ENCODE measurements around the gene CAPN12. TPM values are rescaled to one million over a fixed set of nuclear protein-coding genes. Genes with fewer than 3 reads are reported as not detected.

The CAPN12 gene
- total and polyA plus RNA-seq, 2 experiments from 2014 or later: 19.1 to 20.5 TPM

DNA sequence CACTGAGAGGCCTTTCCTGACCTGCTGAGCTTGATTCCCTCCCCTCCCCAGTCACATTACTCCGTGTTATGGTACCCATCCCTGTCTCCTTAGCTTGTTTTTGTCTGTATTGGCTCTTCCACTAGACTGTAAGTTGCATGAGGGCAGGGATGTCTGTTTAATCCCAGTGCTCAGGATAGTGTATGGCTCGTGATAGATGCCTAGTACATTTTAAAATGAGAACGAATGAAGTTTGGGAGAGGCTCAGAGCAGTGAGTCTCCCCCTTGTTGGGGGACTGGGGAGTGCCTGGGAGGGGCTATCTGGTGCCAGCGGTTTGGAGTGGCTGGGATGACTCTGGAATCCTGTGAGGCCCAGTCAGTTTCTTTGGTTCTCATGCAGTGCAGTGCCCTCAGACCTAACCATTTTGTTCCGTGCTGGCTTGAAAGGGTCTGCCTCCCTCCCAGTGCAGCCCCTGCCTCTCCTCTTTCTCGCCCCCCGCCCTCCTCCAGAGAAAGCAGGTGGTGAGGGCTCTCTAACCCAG is 61.3 kb downstream of the CAPN12 start:
- TF ChIP-seq NANOG (IDR thresholded peaks at IDR 0.05; ENCODE audit: borderline replicate concordance) (no peak), EZH2 (IDR thresholded peaks at IDR 0.05; ENCODE audit: low read depth, unreplicated experiment) (no peak), CREB1 (CRISPR knock-in tag; IDR thresholded peaks at IDR 0.05; ENCODE audit: low read depth) (no peak), ZNF331 (CRISPR knock-in tag; IDR thresholded peaks at IDR 0.05; ENCODE audit: low read depth) (no peak), ZNF114 (CRISPR knock-in tag; IDR thresholded peaks at IDR 0.05) (no peak), EZH2phosphoT487 (IDR thresholded peaks at IDR 0.05; ENCODE audit: unreplicated experiment) (no peak), POLR2AphosphoS5 (IDR thresholded peaks at IDR 0.05; ENCODE audit: low read depth) (no peak)
- TF ChIP-seq, protein P1, sequence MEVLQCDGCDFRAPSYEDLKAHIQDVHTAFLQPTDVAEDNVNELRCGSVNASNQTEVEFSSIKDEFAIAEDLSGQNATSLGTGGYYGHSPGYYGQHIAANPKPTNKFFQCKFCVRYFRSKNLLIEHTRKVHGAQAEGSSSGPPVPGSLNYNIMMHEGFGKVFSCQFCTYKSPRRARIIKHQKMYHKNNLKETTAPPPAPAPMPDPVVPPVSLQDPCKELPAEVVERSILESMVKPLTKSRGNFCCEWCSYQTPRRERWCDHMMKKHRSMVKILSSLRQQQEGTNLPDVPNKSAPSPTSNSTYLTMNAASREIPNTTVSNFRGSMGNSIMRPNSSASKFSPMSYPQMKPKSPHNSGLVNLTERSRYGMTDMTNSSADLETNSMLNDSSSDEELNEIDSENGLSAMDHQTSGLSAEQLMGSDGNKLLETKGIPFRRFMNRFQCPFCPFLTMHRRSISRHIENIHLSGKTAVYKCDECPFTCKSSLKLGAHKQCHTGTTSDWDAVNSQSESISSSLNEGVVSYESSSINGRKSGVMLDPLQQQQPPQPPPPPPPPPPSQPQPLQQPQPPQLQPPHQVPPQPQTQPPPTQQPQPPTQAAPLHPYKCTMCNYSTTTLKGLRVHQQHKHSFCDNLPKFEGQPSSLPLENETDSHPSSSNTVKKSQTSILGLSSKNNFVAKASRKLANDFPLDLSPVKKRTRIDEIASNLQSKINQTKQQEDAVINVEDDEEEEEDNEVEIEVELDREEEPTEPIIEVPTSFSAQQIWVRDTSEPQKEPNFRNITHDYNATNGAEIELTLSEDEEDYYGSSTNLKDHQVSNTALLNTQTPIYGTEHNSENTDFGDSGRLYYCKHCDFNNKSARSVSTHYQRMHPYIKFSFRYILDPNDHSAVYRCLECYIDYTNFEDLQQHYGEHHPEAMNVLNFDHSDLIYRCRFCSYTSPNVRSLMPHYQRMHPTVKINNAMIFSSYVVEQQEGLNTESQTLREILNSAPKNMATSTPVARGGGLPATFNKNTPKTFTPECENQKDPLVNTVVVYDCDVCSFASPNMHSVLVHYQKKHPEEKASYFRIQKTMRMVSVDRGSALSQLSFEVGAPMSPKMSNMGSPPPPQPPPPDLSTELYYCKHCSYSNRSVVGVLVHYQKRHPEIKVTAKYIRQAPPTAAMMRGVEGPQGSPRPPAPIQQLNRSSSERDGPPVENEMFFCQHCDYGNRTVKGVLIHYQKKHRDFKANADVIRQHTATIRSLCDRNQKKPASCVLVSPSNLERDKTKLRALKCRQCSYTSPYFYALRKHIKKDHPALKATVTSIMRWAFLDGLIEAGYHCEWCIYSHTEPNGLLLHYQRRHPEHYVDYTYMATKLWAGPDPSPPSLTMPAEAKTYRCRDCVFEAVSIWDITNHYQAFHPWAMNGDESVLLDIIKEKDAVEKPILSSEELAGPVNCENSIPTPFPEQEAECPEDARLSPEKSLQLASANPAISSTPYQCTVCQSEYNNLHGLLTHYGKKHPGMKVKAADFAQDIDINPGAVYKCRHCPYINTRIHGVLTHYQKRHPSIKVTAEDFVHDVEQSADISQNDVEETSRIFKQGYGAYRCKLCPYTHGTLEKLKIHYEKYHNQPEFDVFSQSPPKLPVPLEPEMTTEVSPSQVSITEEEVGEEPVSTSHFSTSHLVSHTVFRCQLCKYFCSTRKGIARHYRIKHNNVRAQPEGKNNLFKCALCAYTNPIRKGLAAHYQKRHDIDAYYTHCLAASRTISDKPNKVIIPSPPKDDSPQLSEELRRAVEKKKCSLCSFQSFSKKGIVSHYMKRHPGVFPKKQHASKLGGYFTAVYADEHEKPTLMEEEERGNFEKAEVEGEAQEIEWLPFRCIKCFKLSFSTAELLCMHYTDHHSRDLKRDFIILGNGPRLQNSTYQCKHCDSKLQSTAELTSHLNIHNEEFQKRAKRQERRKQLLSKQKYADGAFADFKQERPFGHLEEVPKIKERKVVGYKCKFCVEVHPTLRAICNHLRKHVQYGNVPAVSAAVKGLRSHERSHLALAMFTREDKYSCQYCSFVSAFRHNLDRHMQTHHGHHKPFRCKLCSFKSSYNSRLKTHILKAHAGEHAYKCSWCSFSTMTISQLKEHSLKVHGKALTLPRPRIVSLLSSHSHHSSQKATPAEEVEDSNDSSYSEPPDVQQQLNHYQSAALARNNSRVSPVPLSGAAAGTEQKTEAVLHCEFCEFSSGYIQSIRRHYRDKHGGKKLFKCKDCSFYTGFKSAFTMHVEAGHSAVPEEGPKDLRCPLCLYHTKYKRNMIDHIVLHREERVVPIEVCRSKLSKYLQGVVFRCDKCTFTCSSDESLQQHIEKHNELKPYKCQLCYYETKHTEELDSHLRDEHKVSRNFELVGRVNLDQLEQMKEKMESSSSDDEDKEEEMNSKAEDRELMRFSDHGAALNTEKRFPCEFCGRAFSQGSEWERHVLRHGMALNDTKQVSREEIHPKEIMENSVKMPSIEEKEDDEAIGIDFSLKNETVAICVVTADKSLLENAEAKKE (CRISPR knock-in tag; IDR thresholded peaks at IDR 0.05): no peak
- TF ChIP-seq, protein P2, sequence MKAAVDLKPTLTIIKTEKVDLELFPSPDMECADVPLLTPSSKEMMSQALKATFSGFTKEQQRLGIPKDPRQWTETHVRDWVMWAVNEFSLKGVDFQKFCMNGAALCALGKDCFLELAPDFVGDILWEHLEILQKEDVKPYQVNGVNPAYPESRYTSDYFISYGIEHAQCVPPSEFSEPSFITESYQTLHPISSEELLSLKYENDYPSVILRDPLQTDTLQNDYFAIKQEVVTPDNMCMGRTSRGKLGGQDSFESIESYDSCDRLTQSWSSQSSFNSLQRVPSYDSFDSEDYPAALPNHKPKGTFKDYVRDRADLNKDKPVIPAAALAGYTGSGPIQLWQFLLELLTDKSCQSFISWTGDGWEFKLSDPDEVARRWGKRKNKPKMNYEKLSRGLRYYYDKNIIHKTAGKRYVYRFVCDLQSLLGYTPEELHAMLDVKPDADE (IDR thresholded peaks at IDR 0.05): no peak
- TF ChIP-seq, protein P3, sequence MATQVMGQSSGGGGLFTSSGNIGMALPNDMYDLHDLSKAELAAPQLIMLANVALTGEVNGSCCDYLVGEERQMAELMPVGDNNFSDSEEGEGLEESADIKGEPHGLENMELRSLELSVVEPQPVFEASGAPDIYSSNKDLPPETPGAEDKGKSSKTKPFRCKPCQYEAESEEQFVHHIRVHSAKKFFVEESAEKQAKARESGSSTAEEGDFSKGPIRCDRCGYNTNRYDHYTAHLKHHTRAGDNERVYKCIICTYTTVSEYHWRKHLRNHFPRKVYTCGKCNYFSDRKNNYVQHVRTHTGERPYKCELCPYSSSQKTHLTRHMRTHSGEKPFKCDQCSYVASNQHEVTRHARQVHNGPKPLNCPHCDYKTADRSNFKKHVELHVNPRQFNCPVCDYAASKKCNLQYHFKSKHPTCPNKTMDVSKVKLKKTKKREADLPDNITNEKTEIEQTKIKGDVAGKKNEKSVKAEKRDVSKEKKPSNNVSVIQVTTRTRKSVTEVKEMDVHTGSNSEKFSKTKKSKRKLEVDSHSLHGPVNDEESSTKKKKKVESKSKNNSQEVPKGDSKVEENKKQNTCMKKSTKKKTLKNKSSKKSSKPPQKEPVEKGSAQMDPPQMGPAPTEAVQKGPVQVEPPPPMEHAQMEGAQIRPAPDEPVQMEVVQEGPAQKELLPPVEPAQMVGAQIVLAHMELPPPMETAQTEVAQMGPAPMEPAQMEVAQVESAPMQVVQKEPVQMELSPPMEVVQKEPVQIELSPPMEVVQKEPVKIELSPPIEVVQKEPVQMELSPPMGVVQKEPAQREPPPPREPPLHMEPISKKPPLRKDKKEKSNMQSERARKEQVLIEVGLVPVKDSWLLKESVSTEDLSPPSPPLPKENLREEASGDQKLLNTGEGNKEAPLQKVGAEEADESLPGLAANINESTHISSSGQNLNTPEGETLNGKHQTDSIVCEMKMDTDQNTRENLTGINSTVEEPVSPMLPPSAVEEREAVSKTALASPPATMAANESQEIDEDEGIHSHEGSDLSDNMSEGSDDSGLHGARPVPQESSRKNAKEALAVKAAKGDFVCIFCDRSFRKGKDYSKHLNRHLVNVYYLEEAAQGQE (IDR thresholded peaks at IDR 0.05; ENCODE audit: unreplicated experiment): no peak
- H3K27ac ChIP-seq (ENCODE audit: low read depth): peak overlapping the region; percentile 99
- DNase-seq (ENCODE audit: low spot score) (no peak), ATAC-seq (peak; percentile 7; the same call in 2 of the 3 replicates)
- H3K9me2 ChIP-seq (ENCODE audit: insufficient read depth): no peaks in the 10 kb centered on the region
- H3K9me3 Mint-ChIP-seq: peaks cover 5% of the 10 kb centered on the region; the same call in 1 of the 3 replicates
- H3K4me3 Mint-ChIP-seq: peak overlapping the region; percentile 2; the same call in 1 of the 3 replicates
- H3K79me2 ChIP-seq (replicated peaks; ENCODE audit: insufficient read depth): peaks cover 93% of the 10 kb centered on the region
- peaks cover 8% of the 10 kb centered on the region; the same call in 1 of the 2 replicates for H4K20me1 ChIP-seq (replicated peaks; ENCODE audit: insufficient read depth)
- H3F3A ChIP-seq (replicated peaks; ENCODE audit: low read depth): peaks cover 21% of the 10 kb centered on the region; the same call in 1 of the 2 replicates
- H3K4me1 ChIP-seq (ENCODE audit: insufficient read depth): peaks cover 51% of the 10 kb centered on the region
- H3K36me3 Mint-ChIP-seq (ENCODE audit: low read depth): peaks cover 39% of the 10 kb centered on the region
- no peaks in the 10 kb centered on the region; the same call in 1 of the 2 replicates for H3K36me3 ChIP-seq (ENCODE audit: insufficient read depth)
- H3K4me1 Mint-ChIP-seq: peaks cover 75% of the 10 kb centered on the region
- no peaks in the 10 kb centered on the region for H3K27me3 ChIP-seq (ENCODE audit: insufficient read depth)
- H3K4me2 ChIP-seq: peak overlapping the region; percentile 61; the same call in 1 of the 2 replicates
- peak overlapping the region; percentile 1; the same call in 1 of the 2 replicates for H3K4me3 ChIP-seq
- peak overlapping the region; percentile 99 for H3K27ac Mint-ChIP-seq
- H2AFZ ChIP-seq: no peak overlapping the region
- H3K27me3 Mint-ChIP-seq (ENCODE audit: insufficient read depth, low read depth, poor library complexity): peaks cover 19% of the 10 kb centered on the region
